GM18951 (cell line): ENCODE measurements around the gene STRA6.

ENCODE experiments used
- POLR2A ChIP-seq: IDR thresholded peaks from 4 replicates; pipeline ENCODE4 v1.6.1; 2011; ENCODE audit warnings: mild to moderate bottlenecking; ENCODE audit not compliant: insufficient read length, insufficient read depth; ENCODE audit errors: extremely low read depth
- in situ Hi-C: fragments of 300-500 bp; cut with MboI; formaldehyde crosslinking; loops from one replicate; pipeline ENCODE4 v1.12.0; 2022; ENCODE audit warnings: low sequenced_read_pairs, mixed read lengths, inconsistent platforms; ENCODE audit not compliant: unreplicated experiment

STRA6 gene

GRCh38 chr15:74193299-74193718 lies 9.3 kb downstream of the STRA6 start:
- in situ Hi-C loops, result no loop called here
- no peak for TF ChIP-seq POLR2A

- no peak for TF ChIP-seq POLR2A
- in situ Hi-C loops, result no loop called here
Observed at GRCh38 chr15:74192751-74193150, 9.8 kb downstream of the STRA6 start.

- in situ Hi-C loops, result no loop called here
Observed at GRCh38 chr15:74191798-74192197, 10.8 kb downstream of the STRA6 start.

GRCh38 chr15:74188216-74188615 lies 14.4 kb downstream of the STRA6 start:
- in situ Hi-C loops, result no loop called here
- TF ChIP-seq POLR2A, result no peak

More at GRCh38 chr15:74191798-74192197, 10.8 kb downstream of the STRA6 start:
- no peak for TF ChIP-seq POLR2A

GRCh38 chr15:74185710-74186348 lies 16.8 kb downstream of the STRA6 start:
- in situ Hi-C loops, result no loop called here
- no peak for TF ChIP-seq POLR2A

- no peak for TF ChIP-seq POLR2A
- in situ Hi-C loops, result no loop called here
Observed at GRCh38 chr15:74184582-74185091, 17.9 kb downstream of the STRA6 start.

GRCh38 chr15:74182131-74182530 lies 20.5 kb downstream of the STRA6 start:
- in situ Hi-C loops, result no loop called here
- TF ChIP-seq POLR2A, result no peak

- in situ Hi-C loops, result no loop called here
- TF ChIP-seq POLR2A, result no peak
Observed at GRCh38 chr15:74180881-74181602, 21.5 kb downstream of the STRA6 start.

- no peak for TF ChIP-seq POLR2A
- in situ Hi-C loops, result no loop called here
Observed at GRCh38 chr15:74179983-74180880, 22.4 kb downstream of the STRA6 start.

- TF ChIP-seq POLR2A, result no peak
- in situ Hi-C loops, result no loop called here
Observed at GRCh38 chr15:74179101-74179841, 23.3 kb downstream of the STRA6 start.

GRCh38 chr15:74178326-74179100 lies 24.1 kb downstream of the STRA6 start:
- in situ Hi-C loops, result no loop called here
- no peak for TF ChIP-seq POLR2A
